ENCODE measurements around the gene SLC1A5. TPM values are rescaled to one million over a fixed set of nuclear protein-coding genes. Genes with fewer than 3 reads are reported as not detected.
"Not testable (repeated sequence)": the region's sequence is repeated elsewhere in the genome, so short reads cannot be mapped to it uniquely, and the experiment has no call there.

The SLC1A5 gene
- total and polyA plus RNA-seq, 7 experiments from 2014 or later, result 1.1 to 120 (median 5.3) TPM

DNA sequence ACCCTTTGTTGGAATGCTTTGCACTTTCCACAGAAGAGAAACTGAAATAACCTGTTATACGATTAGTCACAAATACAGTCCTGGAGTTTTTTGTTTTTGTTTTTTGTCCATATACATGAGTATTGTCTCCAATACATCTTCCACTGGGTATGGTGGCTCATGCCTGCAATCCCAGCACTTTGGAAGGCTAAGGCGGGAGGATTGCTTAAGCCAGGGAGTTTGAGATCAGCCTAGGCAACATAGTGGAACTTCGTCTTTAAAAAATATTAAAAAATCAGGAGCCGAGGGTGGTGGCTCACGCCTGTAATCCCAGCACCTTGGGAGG, 37.3 kb upstream of the SLC1A5 start:
- Histone ChIP-seq H3K27ac (ENCODE audit: low read depth, low read length) (no peak overlapping the region), H3K4me3 (ENCODE audit: low read length) (no peak overlapping the region), H3K9me3 (ENCODE audit: control insufficient read depth in 2 of 3, low read length in 3 of 3) (no peaks in the 10 kb centered on the region), H3K27me3 (ENCODE audit: control insufficient read depth in 2 of 2, insufficient read depth in 2 of 2, low read length in 2 of 2) (no peaks in the 10 kb centered on the region), H3K36me3 (ENCODE audit: control insufficient read depth in 2 of 3, insufficient read depth in 3 of 3, low read length in 3 of 3) (no peaks in the 10 kb centered on the region), H3K4me1 (ENCODE audit: control insufficient read depth in 2 of 2, insufficient read depth in 2 of 2, low read length in 2 of 2) (peaks cover 14 to 16% of the 10 kb centered on the region in 2 donors)
- H3K27me3 Mint-ChIP-seq, result peaks cover 0 to under 1% (median 0%) of the 10 kb centered on the region in 5 donors
- ChIA-PET CTCF (no interaction called here), POLR2A (no interaction called here)
- H3K36me3 Mint-ChIP-seq, result no peaks in the 10 kb centered on the region
- DNase-seq (no peak), ATAC-seq (no peak)
- H3K9me3 Mint-ChIP-seq, result no peaks in the 10 kb centered on the region
- peaks cover 10 to 32% (median 23%) of the 10 kb centered on the region in 7 donors for H3K4me1 Mint-ChIP-seq
- H3K4me3 Mint-ChIP-seq, result no peak overlapping the region
- peak overlapping the region in 2 of 9 donors; percentile 52 to 58 for H3K27ac Mint-ChIP-seq
- intact Hi-C loops (cut with micrococcal nuclease), result no loop called here

GRCh38 chr19:46824890-46825730, 36.7 kb upstream of the SLC1A5 start:
- Mint-ChIP-seq H3K4me1 (peaks cover 15 to 37% (median 28%) of the 10 kb centered on the region in 7 donors), H3K9me3 (no peaks in the 10 kb centered on the region), H3K27ac (peak overlapping the region in 5 of 9 donors; percentile 47 to 58 (median 53)), H3K27me3 (no peaks in the 10 kb centered on the region), H3K4me3 (peak overlapping the region in 1 of 10 donors; percentile 10), H3K36me3 (no peaks in the 10 kb centered on the region)
- Histone ChIP-seq H3K4me3 (ENCODE audit: low read length) (no peak overlapping the region), H3K36me3 (ENCODE audit: control insufficient read depth in 2 of 3, insufficient read depth in 3 of 3, low read length in 3 of 3) (no peaks in the 10 kb centered on the region), H3K9me3 (ENCODE audit: control insufficient read depth in 2 of 3, low read length in 3 of 3) (no peaks in the 10 kb centered on the region), H3K27ac (ENCODE audit: low read depth, low read length) (no peak overlapping the region), H3K27me3 (ENCODE audit: control insufficient read depth in 2 of 2, insufficient read depth in 2 of 2, low read length in 2 of 2) (no peaks in the 10 kb centered on the region), H3K4me1 (ENCODE audit: control insufficient read depth in 2 of 2, insufficient read depth in 2 of 2, low read length in 2 of 2) (peaks cover 20 to 21% of the 10 kb centered on the region in 2 donors)
- CTCF ChIA-PET, result interaction anchor here (0.6 kb wide), 2 partner anchors 12 to 341 kb away, joined by 3 to 5 read pairs; no protein-coding TSS in a partner anchor
- POLR2A ChIA-PET, result interaction anchor here (1.0 kb wide), 1 partner anchor 9 kb away, joined by 3 read pairs; no protein-coding TSS in a partner anchor
- peak; percentile 63 for ATAC-seq
- intact Hi-C loops (cut with micrococcal nuclease), result loop anchor here in 1 of 2 donors (5.0 kb wide), 2 partner anchors 58 to 78 kb away; partner anchors contain the start of genes FKRP and STRN4
- DNase-seq, result peak in 1 of 9 donors; percentile 19

DNA sequence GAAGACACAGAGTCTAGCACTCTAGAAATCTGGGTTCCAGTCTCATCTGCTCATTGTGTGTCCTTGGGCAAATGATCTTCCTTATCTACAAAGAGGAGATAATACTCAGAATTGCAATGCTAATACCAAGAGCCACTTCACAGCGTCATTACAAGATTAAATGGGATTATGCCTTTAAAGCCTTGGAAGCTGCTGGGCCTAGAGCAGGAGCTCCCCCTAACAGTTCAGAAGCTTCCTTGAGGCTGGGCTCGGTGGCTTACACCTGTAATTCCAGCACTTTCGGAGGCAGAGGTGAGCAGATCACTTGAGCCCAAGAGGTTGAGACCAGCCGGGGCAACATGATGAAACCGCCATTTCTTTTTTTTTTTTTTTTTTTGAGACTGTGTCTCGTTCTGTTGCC, 34.7 kb upstream of the SLC1A5 start:
- H3K27me3 Mint-ChIP-seq, result no peaks in the 10 kb centered on the region
- no peaks in the 10 kb centered on the region for H3K9me3 Mint-ChIP-seq

DNA sequence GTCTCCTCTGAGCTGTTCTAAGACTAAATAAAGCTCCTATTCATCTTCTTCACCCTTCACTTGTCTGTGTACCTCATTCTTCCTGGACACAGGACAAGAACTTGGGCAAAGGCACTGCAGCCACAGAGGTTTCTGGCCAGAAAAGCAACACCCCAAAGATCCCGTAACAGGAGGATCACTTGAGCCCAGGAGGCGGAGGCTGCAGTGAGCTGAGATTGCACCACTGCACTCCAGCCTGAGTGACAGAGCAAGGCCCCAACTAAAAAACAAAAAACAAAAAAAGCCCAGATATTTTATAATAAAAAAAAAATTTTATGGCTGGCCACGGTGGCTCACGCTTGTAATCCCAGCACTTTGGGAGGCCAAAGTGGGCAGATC, 34.0 kb upstream of the SLC1A5 start:
- not testable (repeated sequence) for H3K4me3 ChIP-seq (ENCODE audit: low read length)

More for the DNA sequence above, 34.7 kb upstream of the SLC1A5 start:
- ChIA-PET POLR2A (no interaction called here), CTCF (interaction anchor here (0.9 to 1.0 kb wide), 2 partner anchors 69 to 334 kb away, joined by 3 to 4 read pairs; no protein-coding TSS in a partner anchor)
- Histone ChIP-seq H3K27ac (ENCODE audit: low read depth, low read length) (no peak overlapping the region), H3K9me3 (ENCODE audit: control insufficient read depth in 2 of 3, low read length in 3 of 3) (no peaks in the 10 kb centered on the region), H3K4me1 (ENCODE audit: control insufficient read depth in 2 of 2, insufficient read depth in 2 of 2, low read length in 2 of 2) (peaks cover 23 to 28% of the 10 kb centered on the region in 2 donors), H3K4me3 (ENCODE audit: low read length) (no peak overlapping the region), H3K27me3 (ENCODE audit: control insufficient read depth in 2 of 2, insufficient read depth in 2 of 2, low read length in 2 of 2) (no peaks in the 10 kb centered on the region), H3K36me3 (ENCODE audit: control insufficient read depth in 2 of 3, insufficient read depth in 3 of 3, low read length in 3 of 3) (no peaks in the 10 kb centered on the region)
- DNase-seq (no peak), ATAC-seq (no peak)
- Mint-ChIP-seq H3K27ac (peak overlapping the region in 2 of 9 donors; percentile 32 to 92), H3K4me1 (peaks cover 21 to 47% (median 31%) of the 10 kb centered on the region in 7 donors), H3K36me3 (no peaks in the 10 kb centered on the region), H3K4me3 (no peak overlapping the region)
- intact Hi-C loops (cut with micrococcal nuclease), result loop anchor here in 1 of 2 donors (5.0 kb wide), 2 partner anchors 56 to 76 kb away; partner anchors contain the start of genes FKRP and STRN4

DNA sequence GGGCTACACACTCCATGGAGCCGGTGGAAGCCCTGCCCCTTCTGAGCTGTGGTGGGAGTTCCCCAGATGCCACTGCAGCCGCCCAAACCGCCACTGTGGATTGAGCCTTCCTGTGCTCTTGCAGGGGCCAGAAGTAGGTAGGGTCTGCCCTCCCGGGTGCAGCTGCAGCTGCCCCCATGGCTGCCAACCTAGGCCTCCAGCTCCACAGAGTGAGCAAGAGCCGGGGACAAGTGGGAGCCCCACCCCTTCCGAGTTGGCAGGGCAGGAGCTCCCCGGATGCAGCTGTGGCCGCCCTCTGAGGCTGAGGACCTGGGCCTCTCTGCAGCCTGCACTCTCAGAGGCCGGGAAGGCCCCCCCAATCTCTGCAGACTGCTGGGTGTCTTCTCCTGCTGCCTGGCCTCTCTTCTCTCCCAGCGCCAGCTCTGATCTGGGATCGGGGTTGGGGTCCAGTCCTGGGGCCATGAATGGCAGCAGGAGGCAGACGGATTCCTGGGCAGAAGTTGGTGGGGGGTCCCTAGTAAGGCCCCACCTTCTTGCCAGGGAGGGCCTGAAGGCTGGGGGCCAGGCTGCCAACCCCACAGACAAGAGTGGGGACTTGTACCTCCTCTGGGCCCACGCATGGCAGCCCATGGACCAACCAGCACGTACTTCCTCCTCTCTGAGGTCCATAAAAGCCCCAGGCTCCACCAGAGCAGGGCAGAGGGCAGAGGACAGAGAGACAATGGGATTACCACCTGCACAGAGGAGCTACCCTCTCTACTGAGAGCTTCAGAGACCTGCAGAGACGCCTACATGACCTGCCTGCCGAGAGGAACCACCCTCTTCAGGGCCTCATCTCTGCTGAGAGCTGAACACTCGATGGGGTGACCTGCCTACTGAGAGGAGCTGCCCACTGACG, 33.4 kb upstream of the SLC1A5 start:
- intact Hi-C loops (cut with micrococcal nuclease), result loop anchor here (1.0 to 5.0 kb wide), 5 partner anchors 29 to 74 kb away; partner anchors contain the start of genes FKRP (in 1 of the 2), SLC1A5 (in 1 of the 2) and STRN4 (in 1 of the 2)
- no peaks in the 10 kb centered on the region for H3K36me3 ChIP-seq (ENCODE audit: control insufficient read depth in 2 of 3, insufficient read depth in 3 of 3, low read length in 3 of 3)
- no peaks in the 10 kb centered on the region for H3K27me3 ChIP-seq (ENCODE audit: control insufficient read depth in 2 of 2, insufficient read depth in 2 of 2, low read length in 2 of 2)
- H3K4me3 Mint-ChIP-seq, result peak overlapping the region; percentile 12 to 80 (median 63)
- peak overlapping the region; percentile 85 to 96 (median 93) for H3K27ac Mint-ChIP-seq
- peaks cover 21 to 47% (median 31%) of the 10 kb centered on the region in 7 donors for H3K4me1 Mint-ChIP-seq
- H3K36me3 Mint-ChIP-seq, result no peaks in the 10 kb centered on the region
- ATAC-seq, result peak; percentile 88
- H3K4me1 ChIP-seq (ENCODE audit: control insufficient read depth in 2 of 2, insufficient read depth in 2 of 2, low read length in 2 of 2), result peaks cover 23 to 28% of the 10 kb centered on the region in 2 donors
- H3K9me3 ChIP-seq (ENCODE audit: control insufficient read depth in 2 of 3, low read length in 3 of 3), result no peaks in the 10 kb centered on the region
- H3K27ac ChIP-seq (ENCODE audit: low read depth, low read length), result peak overlapping the region; percentile 73
- CTCF ChIA-PET, result interaction anchor here (0.5 to 2.7 kb wide), 8 partner anchors 18 to 482 kb away, joined by 3 to 16 read pairs (median 4); partner anchors contain the start of gene SLC1A5
- peak overlapping the region; percentile 19 for H3K4me3 ChIP-seq (ENCODE audit: low read length)
- POLR2A ChIA-PET, result interaction anchor here (0.7 to 2.5 kb wide), 11 partner anchors 12 to 209 kb away, joined by 3 to 14 read pairs (median 4); partner anchors contain the start of genes AP2S1, ARHGAP35 and SLC1A5
- peak; percentile 30 to 64 (median 55) for DNase-seq
- H3K9me3 Mint-ChIP-seq, result no peaks in the 10 kb centered on the region
- no peaks in the 10 kb centered on the region for H3K27me3 Mint-ChIP-seq

More for the DNA sequence above, 34.0 kb upstream of the SLC1A5 start:
- ChIA-PET CTCF (interaction anchor here (0.7 to 1.4 kb wide), 4 partner anchors 34 to 426 kb away, joined by 3 to 8 read pairs (median 4); partner anchors contain the start of gene SLC1A5), POLR2A (interaction anchor here (1.2 to 2.5 kb wide), 7 partner anchors 18 to 108 kb away, joined by 4 to 14 read pairs (median 5); partner anchors contain the start of genes AP2S1 and SLC1A5)
- H3K27me3 Mint-ChIP-seq; DNase-seq; H3K9me3 ChIP-seq (ENCODE audit: control insufficient read depth in 2 of 3, low read length in 3 of 3); H3K9me3 Mint-ChIP-seq; H3K36me3 Mint-ChIP-seq; H3K27me3 ChIP-seq (ENCODE audit: control insufficient read depth in 2 of 2, insufficient read depth in 2 of 2, low read length in 2 of 2); ATAC-seq; H3K36me3 ChIP-seq (ENCODE audit: control insufficient read depth in 2 of 3, insufficient read depth in 3 of 3, low read length in 3 of 3): not testable (repeated sequence)
- H3K27ac Mint-ChIP-seq, result peak overlapping the region; percentile 76 to 96 (median 92)
- H3K27ac ChIP-seq (ENCODE audit: low read depth, low read length), result peak overlapping the region; percentile 73
- intact Hi-C loops (cut with micrococcal nuclease), result loop anchor here in 1 of 2 donors (5.0 kb wide), 2 partner anchors 55 to 75 kb away; partner anchors contain the start of genes FKRP and STRN4
- peak overlapping the region in 7 of 10 donors; percentile 16 to 80 (median 44) for H3K4me3 Mint-ChIP-seq
- H3K4me1 Mint-ChIP-seq, result peaks cover 21 to 47% (median 31%) of the 10 kb centered on the region in 7 donors
- peaks cover 23 to 28% of the 10 kb centered on the region in 2 donors for H3K4me1 ChIP-seq (ENCODE audit: control insufficient read depth in 2 of 2, insufficient read depth in 2 of 2, low read length in 2 of 2)
